Germinal center (tissue), 1 donor: Measurements from ENCODE around the gene UQCC5.
A peak's percentile ranks its signal among the peaks of the same experiment; 100 is the strongest.

Source experiments
- DNase-seq: peaks from one replicate; pipeline ENCODE4 v3.0.0; 2012; ENCODE audit warnings: mixed read lengths, low spot score

UQCC5 gene

GRCh38 chr3:52534281-52535183 is 1.9 kb upstream of the UQCC5 start:
- DNase-seq = peak; percentile 1

GRCh38 chr3:52535411-52536111 is 844 bp upstream of the UQCC5 start:
- DNase-seq = no peak

- no peak for DNase-seq
These were observed 365 bp upstream of the UQCC5 start for GRCh38 chr3:52536112-52536368.

GRCh38 chr3:52537165-52537620 is 788 bp downstream of the UQCC5 start:
- no peak for DNase-seq

- DNase-seq = no peak
These were observed 1.5 kb downstream of the UQCC5 start for GRCh38 chr3:52537726-52538421.

- DNase-seq = no peak
These were observed 2.7 kb downstream of the UQCC5 start for GRCh38 chr3:52539010-52539653.

- DNase-seq = no peak
These were observed 4.6 kb downstream of the UQCC5 start for GRCh38 chr3:52541050-52541449.

GRCh38 chr3:52544937-52545336 is 8.5 kb downstream of the UQCC5 start:
- no peak for DNase-seq

GRCh38 chr3:52546111-52546901 is 9.9 kb downstream of the UQCC5 start:
- DNase-seq = no peak

- no peak for DNase-seq
These were observed 10.7 kb downstream of the UQCC5 start for GRCh38 chr3:52547143-52547542.

GRCh38 chr3:52551118-52551517 is 14.7 kb downstream of the UQCC5 start:
- DNase-seq = no peak

GRCh38 chr3:52552089-52552488 is 15.7 kb downstream of the UQCC5 start:
- no peak for DNase-seq

GRCh38 chr3:52554026-52554755 is 17.8 kb downstream of the UQCC5 start:
- DNase-seq = no peak

- no peak for DNase-seq
These were observed 18.7 kb downstream of the UQCC5 start for GRCh38 chr3:52555056-52555455.

- DNase-seq = no peak
These were observed 20.9 kb downstream of the UQCC5 start for GRCh38 chr3:52557011-52557960.

GRCh38 chr3:52558436-52558835 is 22.0 kb downstream of the UQCC5 start:
- DNase-seq = no peak

GRCh38 chr3:52561028-52561747 is 24.8 kb downstream of the UQCC5 start:
- DNase-seq = no peak

- DNase-seq = no peak
These were observed 27.6 kb downstream of the UQCC5 start for GRCh38 chr3:52563984-52564383.

- no peak for DNase-seq
These were observed 31.7 kb downstream of the UQCC5 start for GRCh38 chr3:52568069-52568468.
